ENCODE data around the gene PSD4.

DNA sequence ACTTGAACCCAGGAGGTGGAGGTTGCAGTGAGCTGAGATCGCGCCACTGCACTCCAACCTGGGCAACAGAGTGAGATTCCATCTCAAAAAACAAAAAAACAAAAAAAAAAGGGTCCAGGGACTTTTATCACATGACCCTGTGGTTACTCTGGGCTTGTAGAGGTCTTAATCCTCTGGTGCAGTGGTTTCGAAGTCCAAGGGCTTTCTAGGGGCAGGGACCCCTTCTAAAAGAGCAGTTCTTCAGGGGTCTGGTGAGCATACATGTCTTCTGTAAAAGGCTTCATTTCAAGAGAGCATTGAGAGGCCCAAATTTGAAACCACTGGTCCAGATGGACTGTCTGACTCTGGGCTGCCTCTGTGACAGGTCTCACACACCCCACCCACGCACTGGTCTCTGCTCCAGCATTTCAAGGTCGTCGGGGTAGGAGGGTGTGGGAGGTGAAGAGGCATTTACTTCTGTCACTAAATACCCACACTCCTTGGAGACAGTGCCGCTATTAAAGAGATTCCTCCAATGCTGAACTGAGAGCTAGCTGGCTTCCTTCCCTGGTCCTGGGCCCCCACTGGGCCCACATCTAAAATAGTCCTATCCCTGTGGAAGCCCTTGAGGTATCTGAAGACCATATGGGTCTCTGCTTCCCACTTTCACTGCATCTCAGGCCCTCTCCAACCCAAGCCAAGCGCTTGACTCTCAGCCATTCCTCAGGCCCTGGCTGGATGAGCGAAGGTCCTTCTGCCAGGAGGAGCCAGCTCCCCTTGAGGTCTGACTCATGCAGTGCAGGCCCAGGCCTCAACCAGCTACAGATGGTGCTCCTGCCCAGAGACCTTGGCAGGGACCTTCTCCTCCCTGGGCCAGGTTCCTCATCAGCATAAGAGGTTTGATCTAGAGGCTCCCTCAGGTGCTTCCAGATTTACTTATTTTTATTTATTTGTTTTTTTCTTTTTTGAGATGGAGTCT is 60.1 kb downstream of the PSD4 start:
- TF ChIP-seq, protein P1, sequence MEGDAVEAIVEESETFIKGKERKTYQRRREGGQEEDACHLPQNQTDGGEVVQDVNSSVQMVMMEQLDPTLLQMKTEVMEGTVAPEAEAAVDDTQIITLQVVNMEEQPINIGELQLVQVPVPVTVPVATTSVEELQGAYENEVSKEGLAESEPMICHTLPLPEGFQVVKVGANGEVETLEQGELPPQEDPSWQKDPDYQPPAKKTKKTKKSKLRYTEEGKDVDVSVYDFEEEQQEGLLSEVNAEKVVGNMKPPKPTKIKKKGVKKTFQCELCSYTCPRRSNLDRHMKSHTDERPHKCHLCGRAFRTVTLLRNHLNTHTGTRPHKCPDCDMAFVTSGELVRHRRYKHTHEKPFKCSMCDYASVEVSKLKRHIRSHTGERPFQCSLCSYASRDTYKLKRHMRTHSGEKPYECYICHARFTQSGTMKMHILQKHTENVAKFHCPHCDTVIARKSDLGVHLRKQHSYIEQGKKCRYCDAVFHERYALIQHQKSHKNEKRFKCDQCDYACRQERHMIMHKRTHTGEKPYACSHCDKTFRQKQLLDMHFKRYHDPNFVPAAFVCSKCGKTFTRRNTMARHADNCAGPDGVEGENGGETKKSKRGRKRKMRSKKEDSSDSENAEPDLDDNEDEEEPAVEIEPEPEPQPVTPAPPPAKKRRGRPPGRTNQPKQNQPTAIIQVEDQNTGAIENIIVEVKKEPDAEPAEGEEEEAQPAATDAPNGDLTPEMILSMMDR (IDR thresholded peaks at IDR 0.05; ENCODE audit: insufficient read depth, low read length, poor library complexity, severe bottlenecking) = no peak
- no peak for TF ChIP-seq EZH2phosphoT487 (conservative IDR thresholded peaks at IDR 0.05; ENCODE audit: low read length)
